ENCODE results near the gene BAIAP2. TPM values are rescaled to one million over a fixed set of nuclear protein-coding genes. Genes with fewer than 3 reads are reported as not detected.
A peak's percentile ranks its signal among the peaks of the same experiment; 100 is the strongest.
"Not testable (repeated sequence)": the region's sequence is repeated elsewhere in the genome, so short reads cannot be mapped to it uniquely, and the experiment has no call there.

BAIAP2 gene
- total and polyA plus RNA-seq, 2 of the 13 experiments (the other 11 are each of a cell fraction or from before 2014, with no cell fraction given) = 22.5 to 24.0 TPM

DNA sequence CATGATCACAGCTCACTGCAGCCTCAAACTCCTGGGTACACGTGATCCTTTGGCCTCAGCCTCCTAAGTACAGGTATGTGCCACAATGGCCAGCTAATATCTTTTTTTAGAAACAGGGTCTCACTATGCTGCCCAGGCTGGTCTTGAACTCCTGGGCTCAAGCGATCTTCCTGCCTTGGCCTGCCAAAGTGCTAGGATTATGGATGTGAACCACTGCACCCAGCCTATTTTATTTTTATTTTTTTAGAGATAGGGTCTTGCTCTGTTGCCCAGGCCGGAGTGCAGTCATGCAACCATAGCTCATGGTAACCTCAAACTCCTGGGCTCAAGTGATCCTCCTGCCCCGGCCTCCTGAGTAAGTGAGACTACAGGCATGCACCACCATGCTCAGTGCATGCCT lies 17.6 kb upstream of the BAIAP2 start:
- H3K79me2 ChIP-seq (ENCODE audit: insufficient read depth, low read length); ATAC-seq; in situ Hi-C loops (cut with HindIII; ENCODE audit: extremely low pct_ligation_motif_present, low pct_unique_long_range_greater_than_20kb); FAIRE-seq; H3K4me3 ChIP-seq (replicated peaks in 1 of 3; ENCODE audit: insufficient read depth in 1 of 3, low read depth in 2 of 3, low read length in 3 of 3); H3K36me3 ChIP-seq (replicated peaks in 1 of 2; ENCODE audit: control insufficient read depth in 1 of 2, insufficient read depth in 2 of 2, low read length in 2 of 2); intact Hi-C loops (cut with micrococcal nuclease; ENCODE audit: unreplicated experiment); DNase-seq (ENCODE audit: low spot score); CTCF ChIA-PET (ENCODE audit: low intra/inter-chr PET ratio, low total read pairs); H3K9ac ChIP-seq (ENCODE audit: insufficient read depth, low read depth, low read length); H2AFZ ChIP-seq (ENCODE audit: low read length); H3K27ac ChIP-seq (ENCODE audit: extremely low read length, insufficient read depth, low read length); H3K9me3 ChIP-seq (ENCODE audit: low read length); H3K4me2 ChIP-seq (ENCODE audit: low read depth, low read length); BruUV-seq (replicated peaks); H4K20me1 ChIP-seq (ENCODE audit: insufficient read depth, low read length): not testable (repeated sequence)
- Histone ChIP-seq H3K27me3 (ENCODE audit: control insufficient read depth in 1 of 2, insufficient read depth in 2 of 2, low read length in 2 of 2) (peaks cover 1 to 41% of the 10 kb centered on the region in 2 experiments; a peak in 3 of 5 replicates), H3K4me1 (ENCODE audit: insufficient read depth, low read length) (peaks cover 62% of the 10 kb centered on the region)
- TF ChIP-seq, protein P1, sequence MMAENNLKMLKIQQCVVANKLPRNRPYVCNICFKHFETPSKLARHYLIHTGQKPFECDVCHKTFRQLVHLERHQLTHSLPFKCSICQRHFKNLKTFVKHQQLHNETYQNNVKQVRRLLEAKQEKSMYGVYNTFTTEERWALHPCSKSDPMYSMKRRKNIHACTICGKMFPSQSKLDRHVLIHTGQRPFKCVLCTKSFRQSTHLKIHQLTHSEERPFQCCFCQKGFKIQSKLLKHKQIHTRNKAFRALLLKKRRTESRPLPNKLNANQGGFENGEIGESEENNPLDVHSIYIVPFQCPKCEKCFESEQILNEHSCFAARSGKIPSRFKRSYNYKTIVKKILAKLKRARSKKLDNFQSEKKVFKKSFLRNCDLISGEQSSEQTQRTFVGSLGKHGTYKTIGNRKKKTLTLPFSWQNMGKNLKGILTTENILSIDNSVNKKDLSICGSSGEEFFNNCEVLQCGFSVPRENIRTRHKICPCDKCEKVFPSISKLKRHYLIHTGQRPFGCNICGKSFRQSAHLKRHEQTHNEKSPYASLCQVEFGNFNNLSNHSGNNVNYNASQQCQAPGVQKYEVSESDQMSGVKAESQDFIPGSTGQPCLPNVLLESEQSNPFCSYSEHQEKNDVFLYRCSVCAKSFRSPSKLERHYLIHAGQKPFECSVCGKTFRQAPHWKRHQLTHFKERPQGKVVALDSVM (CRISPR knock-in tag; IDR thresholded peaks at IDR 0.05) = peak; percentile 56; the same call in 1 of the 2 replicates
- TF ChIP-seq ZNF121 (CRISPR knock-in tag; IDR thresholded peaks at IDR 0.05) = peak; percentile 58; the same call in 1 of the 2 replicates
- WGBS (ENCODE audit: low lambda C conversion rate) = 71% methylated on average over 4 of the region's 4 CpGs
- POLR2A ChIA-PET = interaction anchor here (1.0 to 1.7 kb wide), 4 partner anchors 14 to 66 kb away, joined by 3 to 7 read pairs (median 4); no protein-coding TSS in a partner anchor

DNA sequence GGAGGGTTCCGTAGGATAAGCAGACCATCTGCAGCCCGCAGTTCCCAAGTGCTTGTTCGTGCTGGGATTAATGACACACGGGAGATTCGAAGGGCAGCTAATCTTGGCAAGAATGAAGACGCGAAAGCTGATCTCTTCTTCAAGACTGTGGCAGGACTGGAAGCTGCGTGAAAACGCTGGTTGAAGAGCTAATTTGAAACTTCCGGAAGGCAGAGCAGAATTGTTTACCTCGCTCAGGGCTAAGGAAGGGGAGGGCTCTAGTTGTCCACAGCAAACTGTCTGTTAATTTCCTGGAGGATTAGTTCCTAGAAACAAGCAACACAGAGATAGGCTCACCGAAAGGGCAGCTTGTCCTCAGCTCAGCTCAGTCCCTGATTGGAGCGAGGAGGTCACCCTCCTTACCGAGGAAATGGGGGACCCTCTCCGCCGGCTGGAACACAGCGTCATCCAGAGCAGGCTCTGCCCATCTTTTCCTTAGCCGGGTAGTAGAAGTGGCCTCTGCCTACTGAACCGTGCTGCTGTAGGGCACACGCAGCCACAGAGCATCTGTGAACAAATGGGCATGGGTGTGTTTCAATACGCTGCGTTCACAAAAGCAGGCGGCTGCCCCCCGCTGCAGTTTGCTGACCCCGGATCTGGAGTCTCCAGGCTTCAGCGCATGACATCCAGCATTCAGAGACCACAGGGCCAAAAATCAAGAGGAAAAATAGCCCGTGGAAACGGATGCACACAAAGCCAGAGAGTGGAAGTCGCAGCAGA lies 16.7 kb upstream of the BAIAP2 start:
- H3K4me3 ChIP-seq (replicated peaks in 1 of 3; ENCODE audit: insufficient read depth in 1 of 3, low read depth in 2 of 3, low read length in 3 of 3) = peak overlapping the region; percentile 34 to 71 (median 47)
- CTCF ChIA-PET (ENCODE audit: low intra/inter-chr PET ratio, low total read pairs) = interaction anchor here (1.8 kb wide), 1 partner anchor 83 kb away, joined by 5 read pairs; no protein-coding TSS in a partner anchor
- 9% methylated on average over 23 of the region's 29 CpGs for WGBS (ENCODE audit: low lambda C conversion rate)
- 0 out of 2 replicates have a peak, but pooled peaks have one; percentile 41 for TF ChIP-seq GATAD2A (CRISPR knock-in tag; IDR thresholded peaks at IDR 0.05)
- no peak for TF ChIP-seq STAT5B (CRISPR knock-in tag; IDR thresholded peaks at IDR 0.05)
- 0 out of 2 replicates have a peak, but pooled peaks have one; percentile 38 for TF ChIP-seq KDM2A (CRISPR knock-in tag; IDR thresholded peaks at IDR 0.05; ENCODE audit: borderline replicate concordance, low read depth)
- TF ChIP-seq, protein P2, sequence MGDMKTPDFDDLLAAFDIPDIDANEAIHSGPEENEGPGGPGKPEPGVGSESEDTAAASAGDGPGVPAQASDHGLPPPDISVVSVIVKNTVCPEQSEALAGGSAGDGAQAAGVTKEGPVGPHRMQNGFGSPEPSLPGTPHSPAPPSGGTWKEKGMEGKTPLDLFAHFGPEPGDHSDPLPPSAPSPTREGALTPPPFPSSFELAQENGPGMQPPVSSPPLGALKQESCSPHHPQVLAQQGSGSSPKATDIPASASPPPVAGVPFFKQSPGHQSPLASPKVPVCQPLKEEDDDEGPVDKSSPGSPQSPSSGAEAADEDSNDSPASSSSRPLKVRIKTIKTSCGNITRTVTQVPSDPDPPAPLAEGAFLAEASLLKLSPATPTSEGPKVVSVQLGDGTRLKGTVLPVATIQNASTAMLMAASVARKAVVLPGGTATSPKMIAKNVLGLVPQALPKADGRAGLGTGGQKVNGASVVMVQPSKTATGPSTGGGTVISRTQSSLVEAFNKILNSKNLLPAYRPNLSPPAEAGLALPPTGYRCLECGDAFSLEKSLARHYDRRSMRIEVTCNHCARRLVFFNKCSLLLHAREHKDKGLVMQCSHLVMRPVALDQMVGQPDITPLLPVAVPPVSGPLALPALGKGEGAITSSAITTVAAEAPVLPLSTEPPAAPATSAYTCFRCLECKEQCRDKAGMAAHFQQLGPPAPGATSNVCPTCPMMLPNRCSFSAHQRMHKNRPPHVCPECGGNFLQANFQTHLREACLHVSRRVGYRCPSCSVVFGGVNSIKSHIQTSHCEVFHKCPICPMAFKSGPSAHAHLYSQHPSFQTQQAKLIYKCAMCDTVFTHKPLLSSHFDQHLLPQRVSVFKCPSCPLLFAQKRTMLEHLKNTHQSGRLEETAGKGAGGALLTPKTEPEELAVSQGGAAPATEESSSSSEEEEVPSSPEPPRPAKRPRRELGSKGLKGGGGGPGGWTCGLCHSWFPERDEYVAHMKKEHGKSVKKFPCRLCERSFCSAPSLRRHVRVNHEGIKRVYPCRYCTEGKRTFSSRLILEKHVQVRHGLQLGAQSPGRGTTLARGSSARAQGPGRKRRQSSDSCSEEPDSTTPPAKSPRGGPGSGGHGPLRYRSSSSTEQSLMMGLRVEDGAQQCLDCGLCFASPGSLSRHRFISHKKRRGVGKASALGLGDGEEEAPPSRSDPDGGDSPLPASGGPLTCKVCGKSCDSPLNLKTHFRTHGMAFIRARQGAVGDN (CRISPR knock-in tag; IDR thresholded peaks at IDR 0.05) = peak; percentile 61
- TF ChIP-seq RARA (CRISPR knock-in tag; IDR thresholded peaks at IDR 0.05) = peak; percentile 71
- TF ChIP-seq HNRNPL (IDR thresholded peaks at IDR 0.05; ENCODE audit: low read depth, low read length) = 0 out of 2 replicates have a peak, but pooled peaks have one; percentile 36
- TF ChIP-seq ELF1 (CRISPR knock-in tag; IDR thresholded peaks at IDR 0.05) = 0 out of 2 replicates have a peak, but pooled peaks have one; percentile 18

More for the DNA sequence above, 16.7 kb upstream of the BAIAP2 start:
- POLR2A ChIA-PET = interaction anchor here (1.0 to 1.7 kb wide), 4 partner anchors 15 to 65 kb away, joined by 3 to 7 read pairs (median 4); no protein-coding TSS in a partner anchor
- H2AFZ ChIP-seq (ENCODE audit: low read length) = peak overlapping the region; percentile 75
- H3K4me2 ChIP-seq (ENCODE audit: low read depth, low read length) = peak overlapping the region; percentile 96
- peaks cover 1 to 38% of the 10 kb centered on the region in 2 experiments; a peak in 3 of 5 replicates for H3K27me3 ChIP-seq (ENCODE audit: control insufficient read depth in 1 of 2, insufficient read depth in 2 of 2, low read length in 2 of 2)
- BruUV-seq (replicated peaks) = no TSS peak
- H3K27ac ChIP-seq (ENCODE audit: extremely low read length, insufficient read depth, low read length) = no peak overlapping the region
- no peaks in the 10 kb centered on the region for H3K79me2 ChIP-seq (ENCODE audit: insufficient read depth, low read length)
- H3K9ac ChIP-seq (ENCODE audit: insufficient read depth, low read depth, low read length) = peak overlapping the region; percentile 25
- ATAC-seq (peak; percentile 61), FAIRE-seq (peak; percentile 48), DNase-seq (ENCODE audit: low spot score) (no peak)
- in situ Hi-C loops (cut with HindIII; ENCODE audit: extremely low pct_ligation_motif_present, low pct_unique_long_range_greater_than_20kb) = no loop called here
- peaks cover 56% of the 10 kb centered on the region for H3K4me1 ChIP-seq (ENCODE audit: insufficient read depth, low read length)
- no peaks in the 10 kb centered on the region for H3K36me3 ChIP-seq (replicated peaks in 1 of 2; ENCODE audit: control insufficient read depth in 1 of 2, insufficient read depth in 2 of 2, low read length in 2 of 2)
- H3K9me3 ChIP-seq (ENCODE audit: low read length) = no peaks in the 10 kb centered on the region
- intact Hi-C loops (cut with micrococcal nuclease; ENCODE audit: unreplicated experiment) = no loop called here
- no peaks in the 10 kb centered on the region for H4K20me1 ChIP-seq (ENCODE audit: insufficient read depth, low read length)
